HEK293 (cell line): ENCODE results near the gene WDR44.

Experiments used
- CTCF ChIA-PET: fragments of 350-600 bp; formaldehyde crosslinking; extraction: SDS; loops from one replicate; lab custom pipeline; 2021; ENCODE audit warnings: antibody characterized with exemption; lab: Yijun Ruan, JAX
- POLR2A ChIA-PET: fragments of 300-600 bp; formaldehyde crosslinking; extraction: SDS; loops from one replicate; lab custom pipeline; 2020; ENCODE audit warnings: antibody characterized with exemption, inconsistent platforms; lab: Yijun Ruan, JAX
- H3K27ac ChIP-seq: fragments of 200-500 bp; sonication (Bioruptor generic); 2 replicates; pipeline ENCODE4 v1.5.1; 2014; ENCODE audit warnings: low read depth, low read length, control low read depth, inconsistent platforms; ENCODE audit errors: extremely low read depth
- H3K36me3 ChIP-seq, 2 experiments: fragments of 200-500 bp in 1 of 2; sonication (Bioruptor generic) in 1 of 2; 1 replicate in 1 of 2; 2 replicates in 1 of 2; pipeline ENCODE4 v1.5.1; 2014 to 2017; ENCODE audit warnings: inconsistent platforms in 2 of 2, low read length in 2 of 2; ENCODE audit not compliant: control insufficient read depth in 2 of 2, insufficient read depth in 1 of 2
- H3K4me1 ChIP-seq: fragments of 200-500 bp; sonication (Bioruptor generic); 2 replicates; pipeline ENCODE4 v1.5.1; 2014; ENCODE audit warnings: mild to moderate bottlenecking, low read length, inconsistent platforms; ENCODE audit not compliant: control insufficient read depth, insufficient read depth
- H3K4me3 ChIP-seq: 2 replicates; pipeline ENCODE4 v1.5.1; 2011; ENCODE audit warnings: low read depth, mild to moderate bottlenecking, control low read depth, low read length, moderate library complexity
- H3K9me3 ChIP-seq: fragments of 200-500 bp; sonication (Bioruptor generic); 2 replicates; pipeline ENCODE4 v1.5.1; 2014; ENCODE audit warnings: low read depth, low read length, inconsistent platforms; ENCODE audit not compliant: control insufficient read depth, insufficient read depth
- BCL11A ChIP-seq: fragments of 450-650 bp; formaldehyde crosslinking; IDR thresholded peaks from 2 replicates; pipeline ENCODE4 v1.5.1; 2016; ENCODE audit warnings: low read depth, missing biosample characterization, missing genetic modification characterization
- GLI2 ChIP-seq: fragments of 450-650 bp; formaldehyde crosslinking; IDR thresholded peaks from 2 replicates; pipeline ENCODE4; 2017; ENCODE audit warnings: missing biosample characterization, missing genetic modification characterization, low read depth, borderline replicate concordance
- OSR2 ChIP-seq: fragments of 450-650 bp; formaldehyde crosslinking; IDR thresholded peaks from 2 replicates; pipeline ENCODE4 v1.5.1; 2016; ENCODE audit warnings: missing biosample characterization, missing genetic modification characterization
- SP2 ChIP-seq: fragments of 450-650 bp; formaldehyde crosslinking; IDR thresholded peaks from 2 replicates; pipeline ENCODE4 v1.5.1; 2016; ENCODE audit warnings: missing biosample characterization, missing genetic modification characterization
- WT1 ChIP-seq: fragments of 450-650 bp; formaldehyde crosslinking; IDR thresholded peaks from 2 replicates; pipeline ENCODE4 v1.5.1; 2016; ENCODE audit warnings: missing biosample characterization, missing genetic modification characterization
- ZBTB8A ChIP-seq: fragments of 450-650 bp; formaldehyde crosslinking; IDR thresholded peaks from 2 replicates; pipeline ENCODE4 v1.5.1; 2016; ENCODE audit warnings: missing biosample characterization, missing genetic modification characterization
- ZFP69B ChIP-seq: fragments of 450-650 bp; formaldehyde crosslinking; IDR thresholded peaks from 2 replicates; pipeline ENCODE4 v1.5.1; 2016; ENCODE audit warnings: missing biosample characterization, missing genetic modification characterization
- ZNF121 ChIP-seq: fragments of 450-650 bp; formaldehyde crosslinking; IDR thresholded peaks from 2 replicates; pipeline ENCODE4 v1.5.1; 2016; ENCODE audit warnings: missing biosample characterization, missing genetic modification characterization
- ZNF18 ChIP-seq: fragments of 450-650 bp; formaldehyde crosslinking; IDR thresholded peaks from 2 replicates; pipeline ENCODE4 v1.5.1; 2016; ENCODE audit warnings: missing biosample characterization, missing genetic modification characterization
- ZNF221 ChIP-seq: fragments of 450-650 bp; formaldehyde crosslinking; IDR thresholded peaks from 2 replicates; pipeline ENCODE4 v1.5.1; 2017; ENCODE audit warnings: missing biosample characterization, missing genetic modification characterization, borderline replicate concordance
- ZNF24 ChIP-seq: fragments of 450-650 bp; formaldehyde crosslinking; IDR thresholded peaks from 2 replicates; pipeline ENCODE4 v1.5.1; 2016; ENCODE audit warnings: missing biosample characterization, missing genetic modification characterization
- ZNF248 ChIP-seq: fragments of 450-650 bp; formaldehyde crosslinking; IDR thresholded peaks from 2 replicates; pipeline ENCODE4 v1.5.1; 2017; ENCODE audit warnings: missing biosample characterization, missing genetic modification characterization
- ZNF530 ChIP-seq: fragments of 450-650 bp; formaldehyde crosslinking; IDR thresholded peaks from 2 replicates; pipeline ENCODE4 v1.5.1; 2016; ENCODE audit warnings: low read depth, missing biosample characterization, missing genetic modification characterization
- ZNF658 ChIP-seq: fragments of 450-650 bp; formaldehyde crosslinking; IDR thresholded peaks from 2 replicates; pipeline ENCODE4; 2016; ENCODE audit warnings: missing biosample characterization, missing genetic modification characterization
- ZNF677 ChIP-seq: fragments of 450-650 bp; IDR thresholded peaks from 2 replicates; pipeline ENCODE4 v1.5.0; 2018; ENCODE audit warnings: missing biosample characterization, mild to moderate bottlenecking, missing genetic modification characterization, moderate library complexity
- TF ChIP-seq, protein P1 (sequence below): fragments of 450-650 bp; formaldehyde crosslinking; IDR thresholded peaks from 2 replicates; pipeline ENCODE4 v1.5.1; 2016; ENCODE audit warnings: missing biosample characterization, missing genetic modification characterization
- TF ChIP-seq, protein P2 (sequence below): fragments of 450-650 bp; formaldehyde crosslinking; IDR thresholded peaks from 2 replicates; pipeline ENCODE4 v1.5.1; 2016; ENCODE audit warnings: missing biosample characterization, missing genetic modification characterization, borderline replicate concordance
- TF ChIP-seq, protein P3 (sequence below): sonication (generic); formaldehyde crosslinking; IDR thresholded peaks from 2 replicates; pipeline ENCODE4 v1.8.1; 2022; ENCODE audit warnings: mild to moderate bottlenecking, moderate library complexity, missing genetic modification reagents
- TF ChIP-seq, protein P4 (sequence below): fragments of 450-650 bp; IDR thresholded peaks from 2 replicates; pipeline ENCODE4 v1.5.1; 2018; ENCODE audit warnings: missing biosample characterization, mild to moderate bottlenecking, missing genetic modification characterization

Gene WDR44

DNA sequence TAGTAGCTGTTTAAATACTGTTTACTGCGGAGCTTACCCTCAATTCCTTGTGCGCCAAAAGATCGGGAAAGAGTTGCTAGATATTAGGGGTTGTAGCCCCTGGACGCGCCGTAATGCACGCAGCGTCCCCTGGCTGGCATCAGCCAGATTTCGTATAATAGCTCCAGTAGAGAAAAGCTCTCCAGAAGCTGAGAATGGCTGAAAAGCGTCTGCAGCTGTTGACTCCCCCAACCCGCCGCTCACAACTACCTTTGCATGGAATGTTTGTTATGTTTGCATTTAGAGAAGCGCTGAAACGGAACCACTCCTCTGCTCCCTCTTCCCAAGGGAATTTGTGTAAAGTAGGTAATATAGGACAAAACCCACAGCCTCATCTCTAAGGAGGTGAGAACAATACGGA, 153.4 kb downstream of the WDR44 start:
- TF ChIP-seq, protein P1, sequence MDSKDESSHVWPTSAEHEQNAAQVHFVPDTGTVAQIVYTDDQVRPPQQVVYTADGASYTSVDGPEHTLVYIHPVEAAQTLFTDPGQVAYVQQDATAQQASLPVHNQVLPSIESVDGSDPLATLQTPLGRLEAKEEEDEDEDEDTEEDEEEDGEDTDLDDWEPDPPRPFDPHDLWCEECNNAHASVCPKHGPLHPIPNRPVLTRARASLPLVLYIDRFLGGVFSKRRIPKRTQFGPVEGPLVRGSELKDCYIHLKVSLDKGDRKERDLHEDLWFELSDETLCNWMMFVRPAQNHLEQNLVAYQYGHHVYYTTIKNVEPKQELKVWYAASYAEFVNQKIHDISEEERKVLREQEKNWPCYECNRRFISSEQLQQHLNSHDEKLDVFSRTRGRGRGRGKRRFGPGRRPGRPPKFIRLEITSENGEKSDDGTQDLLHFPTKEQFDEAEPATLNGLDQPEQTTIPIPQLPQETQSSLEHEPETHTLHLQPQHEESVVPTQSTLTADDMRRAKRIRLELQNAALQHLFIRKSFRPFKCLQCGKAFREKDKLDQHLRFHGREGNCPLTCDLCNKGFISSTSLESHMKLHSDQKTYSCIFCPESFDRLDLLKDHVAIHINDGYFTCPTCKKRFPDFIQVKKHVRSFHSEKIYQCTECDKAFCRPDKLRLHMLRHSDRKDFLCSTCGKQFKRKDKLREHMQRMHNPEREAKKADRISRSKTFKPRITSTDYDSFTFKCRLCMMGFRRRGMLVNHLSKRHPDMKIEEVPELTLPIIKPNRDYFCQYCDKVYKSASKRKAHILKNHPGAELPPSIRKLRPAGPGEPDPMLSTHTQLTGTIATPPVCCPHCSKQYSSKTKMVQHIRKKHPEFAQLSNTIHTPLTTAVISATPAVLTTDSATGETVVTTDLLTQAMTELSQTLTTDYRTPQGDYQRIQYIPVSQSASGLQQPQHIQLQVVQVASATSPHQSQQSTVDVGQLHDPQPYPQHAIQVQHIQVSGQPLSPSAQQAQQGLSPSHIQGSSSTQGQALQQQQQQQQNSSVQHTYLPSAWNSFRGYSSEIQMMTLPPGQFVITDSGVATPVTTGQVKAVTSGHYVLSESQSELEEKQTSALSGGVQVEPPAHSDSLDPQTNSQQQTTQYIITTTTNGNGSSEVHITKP (tag by site-specific recombination): no peak
- TF ChIP-seq ZNF677 (tag by site-specific recombination): no peak
- no peak for TF ChIP-seq ZNF18 (tag by site-specific recombination)
- TF ChIP-seq, protein P2, sequence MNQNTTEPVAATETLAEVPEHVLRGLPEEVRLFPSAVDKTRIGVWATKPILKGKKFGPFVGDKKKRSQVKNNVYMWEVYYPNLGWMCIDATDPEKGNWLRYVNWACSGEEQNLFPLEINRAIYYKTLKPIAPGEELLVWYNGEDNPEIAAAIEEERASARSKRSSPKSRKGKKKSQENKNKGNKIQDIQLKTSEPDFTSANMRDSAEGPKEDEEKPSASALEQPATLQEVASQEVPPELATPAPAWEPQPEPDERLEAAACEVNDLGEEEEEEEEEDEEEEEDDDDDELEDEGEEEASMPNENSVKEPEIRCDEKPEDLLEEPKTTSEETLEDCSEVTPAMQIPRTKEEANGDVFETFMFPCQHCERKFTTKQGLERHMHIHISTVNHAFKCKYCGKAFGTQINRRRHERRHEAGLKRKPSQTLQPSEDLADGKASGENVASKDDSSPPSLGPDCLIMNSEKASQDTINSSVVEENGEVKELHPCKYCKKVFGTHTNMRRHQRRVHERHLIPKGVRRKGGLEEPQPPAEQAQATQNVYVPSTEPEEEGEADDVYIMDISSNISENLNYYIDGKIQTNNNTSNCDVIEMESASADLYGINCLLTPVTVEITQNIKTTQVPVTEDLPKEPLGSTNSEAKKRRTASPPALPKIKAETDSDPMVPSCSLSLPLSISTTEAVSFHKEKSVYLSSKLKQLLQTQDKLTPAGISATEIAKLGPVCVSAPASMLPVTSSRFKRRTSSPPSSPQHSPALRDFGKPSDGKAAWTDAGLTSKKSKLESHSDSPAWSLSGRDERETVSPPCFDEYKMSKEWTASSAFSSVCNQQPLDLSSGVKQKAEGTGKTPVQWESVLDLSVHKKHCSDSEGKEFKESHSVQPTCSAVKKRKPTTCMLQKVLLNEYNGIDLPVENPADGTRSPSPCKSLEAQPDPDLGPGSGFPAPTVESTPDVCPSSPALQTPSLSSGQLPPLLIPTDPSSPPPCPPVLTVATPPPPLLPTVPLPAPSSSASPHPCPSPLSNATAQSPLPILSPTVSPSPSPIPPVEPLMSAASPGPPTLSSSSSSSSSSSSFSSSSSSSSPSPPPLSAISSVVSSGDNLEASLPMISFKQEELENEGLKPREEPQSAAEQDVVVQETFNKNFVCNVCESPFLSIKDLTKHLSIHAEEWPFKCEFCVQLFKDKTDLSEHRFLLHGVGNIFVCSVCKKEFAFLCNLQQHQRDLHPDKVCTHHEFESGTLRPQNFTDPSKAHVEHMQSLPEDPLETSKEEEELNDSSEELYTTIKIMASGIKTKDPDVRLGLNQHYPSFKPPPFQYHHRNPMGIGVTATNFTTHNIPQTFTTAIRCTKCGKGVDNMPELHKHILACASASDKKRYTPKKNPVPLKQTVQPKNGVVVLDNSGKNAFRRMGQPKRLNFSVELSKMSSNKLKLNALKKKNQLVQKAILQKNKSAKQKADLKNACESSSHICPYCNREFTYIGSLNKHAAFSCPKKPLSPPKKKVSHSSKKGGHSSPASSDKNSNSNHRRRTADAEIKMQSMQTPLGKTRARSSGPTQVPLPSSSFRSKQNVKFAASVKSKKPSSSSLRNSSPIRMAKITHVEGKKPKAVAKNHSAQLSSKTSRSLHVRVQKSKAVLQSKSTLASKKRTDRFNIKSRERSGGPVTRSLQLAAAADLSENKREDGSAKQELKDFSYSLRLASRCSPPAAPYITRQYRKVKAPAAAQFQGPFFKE (tag by site-specific recombination): no peak
- no peak for TF ChIP-seq ZNF24 (tag by site-specific recombination)
- no peak for TF ChIP-seq GLI2
- no peak for TF ChIP-seq SP2
- no peak for TF ChIP-seq ZNF658
- TF ChIP-seq, protein P3, sequence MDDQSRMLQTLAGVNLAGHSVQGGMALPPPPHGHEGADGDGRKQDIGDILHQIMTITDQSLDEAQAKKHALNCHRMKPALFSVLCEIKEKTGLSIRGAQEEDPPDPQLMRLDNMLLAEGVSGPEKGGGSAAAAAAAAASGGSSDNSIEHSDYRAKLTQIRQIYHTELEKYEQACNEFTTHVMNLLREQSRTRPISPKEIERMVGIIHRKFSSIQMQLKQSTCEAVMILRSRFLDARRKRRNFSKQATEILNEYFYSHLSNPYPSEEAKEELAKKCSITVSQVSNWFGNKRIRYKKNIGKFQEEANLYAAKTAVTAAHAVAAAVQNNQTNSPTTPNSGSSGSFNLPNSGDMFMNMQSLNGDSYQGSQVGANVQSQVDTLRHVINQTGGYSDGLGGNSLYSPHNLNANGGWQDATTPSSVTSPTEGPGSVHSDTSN: no peak
- no peak for TF ChIP-seq ZFP69B (tag by site-specific recombination)
- no peak for TF ChIP-seq ZNF221 (tag by site-specific recombination)
- no peak for TF ChIP-seq ZNF248
- TF ChIP-seq ZNF530: no peak
- peak; percentile 40; the same call in 1 of the 2 replicates for TF ChIP-seq WT1 (tag by site-specific recombination)
- TF ChIP-seq BCL11A: no peak
- no peak for TF ChIP-seq ZNF121 (tag by site-specific recombination)
- TF ChIP-seq, protein P4, sequence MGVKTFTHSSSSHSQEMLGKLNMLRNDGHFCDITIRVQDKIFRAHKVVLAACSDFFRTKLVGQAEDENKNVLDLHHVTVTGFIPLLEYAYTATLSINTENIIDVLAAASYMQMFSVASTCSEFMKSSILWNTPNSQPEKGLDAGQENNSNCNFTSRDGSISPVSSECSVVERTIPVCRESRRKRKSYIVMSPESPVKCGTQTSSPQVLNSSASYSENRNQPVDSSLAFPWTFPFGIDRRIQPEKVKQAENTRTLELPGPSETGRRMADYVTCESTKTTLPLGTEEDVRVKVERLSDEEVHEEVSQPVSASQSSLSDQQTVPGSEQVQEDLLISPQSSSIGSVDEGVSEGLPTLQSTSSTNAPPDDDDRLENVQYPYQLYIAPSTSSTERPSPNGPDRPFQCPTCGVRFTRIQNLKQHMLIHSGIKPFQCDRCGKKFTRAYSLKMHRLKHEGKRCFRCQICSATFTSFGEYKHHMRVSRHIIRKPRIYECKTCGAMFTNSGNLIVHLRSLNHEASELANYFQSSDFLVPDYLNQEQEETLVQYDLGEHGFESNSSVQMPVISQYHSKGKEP: 0 out of 2 replicates have a peak, but pooled peaks have one; percentile 11
- TF ChIP-seq OSR2 (tag by site-specific recombination): peak; percentile 70; the same call in 1 of the 2 replicates
- TF ChIP-seq ZBTB8A: no peak
- Histone ChIP-seq H3K9me3 (no peaks in the 10 kb centered on the region), H3K4me1 (no peaks in the 10 kb centered on the region), H3K4me3 (no peak overlapping the region), H3K27ac (no peak overlapping the region), H3K36me3 (no peaks in the 10 kb centered on the region; a peak in 1 of 3 replicates)
- ChIA-PET POLR2A (no interaction called here), CTCF (interaction anchor here (0.7 kb wide), 1 partner anchor 64 kb away, joined by 3 read pairs; no protein-coding TSS in a partner anchor)
